HFF-Myc (cell line): Measurements from ENCODE around the gene DIAPH3.

ENCODE experiments used
- DNase-seq: peaks from one replicate; pipeline ENCODE4 v3.0.0-alpha.2; 2011; ENCODE audit warnings: low read depth; ENCODE audit errors: extremely low read depth
- H3K4me3 ChIP-seq: replicated peaks from 2 replicates; pipeline ENCODE4 v1.5.1; 2011; ENCODE audit warnings: low read depth, mild to moderate bottlenecking, control low read depth, low read length
- CTCF ChIP-seq: IDR thresholded peaks from 2 replicates; pipeline ENCODE4 v1.5.1; 2012; ENCODE audit warnings: mild to moderate bottlenecking, low read depth, low read length, control low read depth; ENCODE audit errors: missing control alignments

DIAPH3 gene

DNA sequence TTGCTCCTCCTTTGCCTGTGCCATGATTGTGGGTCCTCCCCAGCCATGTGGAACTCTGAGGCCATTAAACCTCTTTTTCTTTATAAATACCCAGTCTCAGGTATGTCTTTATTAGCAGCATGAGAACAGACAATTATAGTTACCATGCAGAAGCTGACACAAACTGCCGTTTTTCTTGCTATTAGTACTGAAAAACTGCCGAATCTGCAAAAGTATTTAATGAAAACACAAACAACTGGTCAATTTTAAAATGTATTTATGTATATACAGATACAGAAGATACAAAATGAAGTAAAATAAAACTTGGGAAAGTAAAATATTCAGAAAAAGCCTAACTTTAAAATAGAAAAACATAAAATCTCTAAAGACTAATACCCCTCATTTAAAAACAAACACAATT lies 206.3 kb downstream of the DIAPH3 start:
- TF ChIP-seq CTCF = no peak
- no peak overlapping the region for H3K4me3 ChIP-seq
- no peak for DNase-seq

GRCh38 chr13:59954601-59955000 lies 209.1 kb downstream of the DIAPH3 start:
- H3K4me3 ChIP-seq = no peak overlapping the region
- no peak for TF ChIP-seq CTCF
- no peak for DNase-seq

GRCh38 chr13:59951011-59951410 lies 212.7 kb downstream of the DIAPH3 start:
- no peak for DNase-seq
- TF ChIP-seq CTCF = no peak

DNA sequence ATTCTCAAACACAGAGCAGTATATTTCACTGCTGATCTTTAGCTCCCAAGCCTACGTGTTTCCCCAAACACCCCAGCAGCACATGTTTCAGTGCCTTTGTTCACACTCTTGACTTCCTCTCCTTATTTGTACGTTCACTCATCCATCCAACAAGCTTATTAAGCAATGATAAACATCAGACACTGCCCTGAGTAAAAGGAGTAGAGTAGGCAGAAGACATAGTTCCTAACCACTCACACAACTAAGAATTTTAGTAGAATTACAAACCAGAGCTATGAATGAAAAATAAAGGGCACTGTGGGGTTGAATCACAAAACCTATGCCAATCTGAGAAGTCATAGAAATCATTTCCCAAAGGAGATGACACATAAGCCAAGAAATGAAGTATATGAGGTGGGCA lies 213.5 kb downstream of the DIAPH3 start:
- no peak overlapping the region for H3K4me3 ChIP-seq
- TF ChIP-seq CTCF = no peak
- no peak for DNase-seq

More at GRCh38 chr13:59951011-59951410, 212.7 kb downstream of the DIAPH3 start:
- no peak overlapping the region for H3K4me3 ChIP-seq

GRCh38 chr13:59948686-59949085 lies 215.0 kb downstream of the DIAPH3 start:
- TF ChIP-seq CTCF = no peak
- no peak for DNase-seq
- no peak overlapping the region for H3K4me3 ChIP-seq

DNA sequence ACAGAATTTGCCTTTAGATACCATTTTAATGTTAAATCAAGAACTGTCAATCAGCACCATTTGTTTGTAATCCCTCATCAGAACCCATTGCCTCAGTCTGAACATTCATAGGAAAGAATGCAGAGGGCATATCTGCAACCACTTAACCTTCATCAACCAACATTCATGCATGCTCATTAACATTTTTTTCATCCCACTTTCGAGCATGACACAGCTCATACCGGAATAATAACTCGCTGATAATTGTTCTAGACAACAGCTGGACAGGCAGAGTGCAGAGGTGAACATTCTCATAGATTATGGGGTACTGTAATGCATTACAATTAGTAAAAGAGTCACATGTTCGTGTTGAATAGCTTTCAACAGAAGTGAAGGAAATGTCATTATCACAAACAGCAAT lies 216.8 kb downstream of the DIAPH3 start:
- no peak overlapping the region for H3K4me3 ChIP-seq
- TF ChIP-seq CTCF = no peak
- DNase-seq = no peak

DNA sequence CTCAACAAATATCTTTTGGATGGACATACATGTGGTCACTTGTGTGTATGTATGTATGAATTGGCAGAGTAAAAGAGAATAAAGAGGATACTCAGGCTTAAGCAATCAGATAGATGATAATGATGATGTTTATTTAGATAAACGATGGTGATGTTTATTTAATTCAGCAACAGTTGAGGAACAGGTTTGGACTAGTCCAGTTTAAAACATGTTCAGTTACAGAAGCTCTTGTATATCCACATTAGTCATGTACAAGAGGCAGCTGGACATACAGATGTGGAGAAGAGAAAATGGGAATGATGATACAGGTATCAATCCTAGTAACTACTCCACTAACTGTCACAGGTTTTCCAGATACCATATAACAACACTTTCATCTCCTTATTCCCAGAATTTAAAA lies 232.1 kb downstream of the DIAPH3 start:
- TF ChIP-seq CTCF = no peak

More for the DNA sequence above, 232.1 kb downstream of the DIAPH3 start:
- DNase-seq = no peak
- no peak overlapping the region for H3K4me3 ChIP-seq
